Myometrial cell (primary cell): Measurements from ENCODE around the gene OR6C1. TPM values are rescaled to one million over a fixed set of nuclear protein-coding genes. Genes with fewer than 3 reads are reported as not detected.

Experiments used
- total RNA-seq: library from RNA; depleted of rRNA; stranded (reverse); fragments of >200 nt; gene quantifications from 2 replicates; pipeline ENCODE4 v1.2.3, GENCODE V29; 2015

OR6C1 gene
- total RNA-seq, result not detected in 2 replicates

GRCh38 chr12:55314043-55314442, at the start of gene OR6C1:
Gene OR6C1, plus strand, starts transcription at chr12:55314343. Its CDS starts 6,257 bp downstream, at chr12:55320600.

GRCh38 chr12:55296469-55296868, 17.7 kb upstream of the OR6C1 start, which contains the start of gene OR6C6:
Gene OR6C6, minus strand, starts transcription at chr12:55296569. Its CDS starts 1,337 bp downstream, at chr12:55295232.

GRCh38 chr12:55330446-55330845, 16.3 kb downstream of the OR6C1 start, which contains the start of gene OR6C3:
Gene OR6C3, plus strand, starts transcription at chr12:55330746. Its CDS starts 955 bp downstream, at chr12:55331701.

GRCh38 chr12:55362675-55363074, 48.5 kb downstream of the OR6C1 start, which contains the start of gene OR6C75:
Gene OR6C75, plus strand, starts transcription at chr12:55362975. Its CDS starts 2,136 bp downstream, at chr12:55365111.

Other genes starting within 250 kb of the OR6C1 start
- gene OR9K2, start 187.9 kb upstream of the OR6C1 start, total RNA-seq, result not detected in 2 replicates
- not detected in 2 replicates for gene OR10A7, start 93.3 kb upstream of the OR6C1 start, total RNA-seq
- not detected in 2 replicates for gene OR6C74, start 69.7 kb upstream of the OR6C1 start, total RNA-seq
- not detected in 2 replicates for gene OR6C6, start 17.8 kb upstream of the OR6C1 start, total RNA-seq
- gene OR6C3, start 16.4 kb downstream of the OR6C1 start, total RNA-seq, result not detected in 2 replicates
- not detected in 2 replicates for gene OR6C75, start 48.6 kb downstream of the OR6C1 start, total RNA-seq
- gene OR6C65, start 86.2 kb downstream of the OR6C1 start, total RNA-seq, result not detected in 2 replicates
- gene OR6C76, start 111.9 kb downstream of the OR6C1 start, total RNA-seq, result not detected in 2 replicates
- gene OR6C2, start 129.7 kb downstream of the OR6C1 start, total RNA-seq, result not detected in 2 replicates
- not detected in 2 replicates for gene OR6C70, start 155.8 kb downstream of the OR6C1 start, total RNA-seq
- gene OR6C68, start 178.0 kb downstream of the OR6C1 start, total RNA-seq, result not detected in 2 replicates
- not detected in 2 replicates for gene OR6C4, start 235.3 kb downstream of the OR6C1 start, total RNA-seq